Measurements from ENCODE around the gene LUC7L3.

Gene LUC7L3

GRCh38 chr17:50683434-50684287, 35.7 kb upstream of the LUC7L3 start:
- Histone ChIP-seq H3K4me3 (ENCODE audit: low read depth, low read length, poor library complexity, severe bottlenecking) (no peak overlapping the region), H3K9me2 (ENCODE audit: low read depth, low read length) (no peaks in the 10 kb centered on the region), H3K4me1 (ENCODE audit: insufficient read depth, low read length, severe bottlenecking) (no peaks in the 10 kb centered on the region), H2AFZ (ENCODE audit: low read length) (no peak overlapping the region), H3K9ac (ENCODE audit: low read length) (no peak overlapping the region), H4K20me1 (ENCODE audit: insufficient read depth, low read length) (no peaks in the 10 kb centered on the region), H3K9me3 (ENCODE audit: low read length) (no peaks in the 10 kb centered on the region), H3K36me3 (ENCODE audit: insufficient read depth, low read length) (no peaks in the 10 kb centered on the region), H3K27ac (ENCODE audit: low read depth, low read length, poor library complexity, severe bottlenecking) (no peak overlapping the region), H3K79me2 (ENCODE audit: insufficient read depth, low read length) (no peaks in the 10 kb centered on the region), H3K27me3 (ENCODE audit: insufficient read depth, low read length) (no peaks in the 10 kb centered on the region), H3F3A (ENCODE audit: insufficient read depth, low read length) (no peaks in the 10 kb centered on the region), H3K4me2 (ENCODE audit: low read length) (no peak overlapping the region)
- TF ChIP-seq EZH2 (IDR thresholded peaks at IDR 0.05; ENCODE audit: borderline replicate concordance, low read length) (no peak), CTCF (IDR thresholded peaks at IDR 0.05; ENCODE audit: low read length) (no peak)

GRCh38 chr17:50684288-50684611, 35.2 kb upstream of the LUC7L3 start:
- Histone ChIP-seq H3F3A (ENCODE audit: insufficient read depth, low read length) (no peaks in the 10 kb centered on the region), H3K9ac (ENCODE audit: low read length) (no peak overlapping the region)
- no peak for TF ChIP-seq EZH2 (IDR thresholded peaks at IDR 0.05; ENCODE audit: borderline replicate concordance, low read length)

GRCh38 chr17:50684612-50685333, 34.6 kb upstream of the LUC7L3 start:
- Histone ChIP-seq H3K4me1 (ENCODE audit: insufficient read depth, low read length, severe bottlenecking) (no peaks in the 10 kb centered on the region), H3K9ac (ENCODE audit: low read length) (no peak overlapping the region), H3K9me3 (ENCODE audit: low read length) (no peaks in the 10 kb centered on the region), H3F3A (ENCODE audit: insufficient read depth, low read length) (no peaks in the 10 kb centered on the region), H3K27ac (ENCODE audit: low read depth, low read length, poor library complexity, severe bottlenecking) (no peak overlapping the region), H3K36me3 (ENCODE audit: insufficient read depth, low read length) (no peaks in the 10 kb centered on the region), H4K20me1 (ENCODE audit: insufficient read depth, low read length) (no peaks in the 10 kb centered on the region), H3K79me2 (ENCODE audit: insufficient read depth, low read length) (no peaks in the 10 kb centered on the region), H3K4me2 (ENCODE audit: low read length) (no peak overlapping the region), H3K4me3 (ENCODE audit: low read depth, low read length, poor library complexity, severe bottlenecking) (no peak overlapping the region), H2AFZ (ENCODE audit: low read length) (no peak overlapping the region), H3K9me2 (ENCODE audit: low read depth, low read length) (no peaks in the 10 kb centered on the region), H3K27me3 (ENCODE audit: insufficient read depth, low read length) (no peaks in the 10 kb centered on the region)
- TF ChIP-seq CTCF (IDR thresholded peaks at IDR 0.05; ENCODE audit: low read length) (no peak), EZH2 (IDR thresholded peaks at IDR 0.05; ENCODE audit: borderline replicate concordance, low read length) (no peak)

More at GRCh38 chr17:50684288-50684611, 35.2 kb upstream of the LUC7L3 start:
- Histone ChIP-seq H3K4me2 (ENCODE audit: low read length) (no peak overlapping the region), H2AFZ (ENCODE audit: low read length) (no peak overlapping the region), H3K79me2 (ENCODE audit: insufficient read depth, low read length) (no peaks in the 10 kb centered on the region), H3K27ac (ENCODE audit: low read depth, low read length, poor library complexity, severe bottlenecking) (no peak overlapping the region), H4K20me1 (ENCODE audit: insufficient read depth, low read length) (no peaks in the 10 kb centered on the region), H3K9me2 (ENCODE audit: low read depth, low read length) (no peaks in the 10 kb centered on the region), H3K9me3 (ENCODE audit: low read length) (no peaks in the 10 kb centered on the region), H3K27me3 (ENCODE audit: insufficient read depth, low read length) (no peaks in the 10 kb centered on the region), H3K4me3 (ENCODE audit: low read depth, low read length, poor library complexity, severe bottlenecking) (no peak overlapping the region), H3K36me3 (ENCODE audit: insufficient read depth, low read length) (no peaks in the 10 kb centered on the region), H3K4me1 (ENCODE audit: insufficient read depth, low read length, severe bottlenecking) (no peaks in the 10 kb centered on the region)

Data from OCI-LY1 (cell line).